Activated naive CD4-positive, alpha-beta T cell treated with anti-CD3 and anti-CD28 coated beads, Interleukin-2, amount 10 ng/mL, durations not matched to agents 7 days and 5 days (primary cell): ENCODE measurements around the gene PPP2R5B.
A peak's percentile ranks its signal among the peaks of the same experiment; 100 is the strongest.

ENCODE experiments used
- CTCF ChIA-PET: fragments of 350-600 bp; sonication (Branson Sonifier 250); formaldehyde crosslinking; loops from one replicate; lab custom pipeline; 2021; ENCODE audit warnings: antibody characterized with exemption; lab: Charles Lee
- DNase-seq: peaks from one replicate; pipeline ENCODE4 v3.0.0-alpha.2; 2020
- H3K27ac Mint-ChIP-seq: one replicate; pipeline ENCODE4 v1.8.0; 2021; ENCODE audit warnings: mild to moderate bottlenecking, moderate library complexity, mixed read lengths
- H3K27me3 Mint-ChIP-seq: one replicate; pipeline ENCODE4 v1.8.0; 2021; ENCODE audit warnings: mild to moderate bottlenecking, mixed read lengths
- H3K36me3 Mint-ChIP-seq: one replicate; pipeline ENCODE4 v1.8.0; 2021; ENCODE audit warnings: mixed read lengths
- H3K4me1 Mint-ChIP-seq: one replicate; pipeline ENCODE4 v1.8.0; 2021; ENCODE audit warnings: mixed read lengths
- H3K4me3 Mint-ChIP-seq: one replicate; pipeline ENCODE4 v1.8.0; 2021; ENCODE audit warnings: mild to moderate bottlenecking, moderate library complexity, mixed read lengths
- H3K9me3 Mint-ChIP-seq: one replicate; pipeline ENCODE4 v1.8.0; 2021; ENCODE audit warnings: mixed read lengths

Gene PPP2R5B

GRCh38 chr11:64923944-64924909, at the start of gene PPP2R5B:
Gene PPP2R5B (plus strand): TSS chr11:64924689. CDS start chr11:64925735, 1,046 bp downstream.
- Mint-ChIP-seq H3K4me3 (peak within 1 kb of the TSS; percentile 86), H3K4me1 (peaks cover 20% of the 10 kb centered on the region), H3K27ac (peak within 1 kb of the TSS; percentile 99), H3K27me3 (peaks cover 9% of the 10 kb centered on the region), H3K36me3 (peaks cover 6% of the 10 kb centered on the region), H3K9me3 (no peaks in the 10 kb centered on the region)
- peak; percentile 95 for DNase-seq
- CTCF ChIA-PET = no interaction called here

DNA sequence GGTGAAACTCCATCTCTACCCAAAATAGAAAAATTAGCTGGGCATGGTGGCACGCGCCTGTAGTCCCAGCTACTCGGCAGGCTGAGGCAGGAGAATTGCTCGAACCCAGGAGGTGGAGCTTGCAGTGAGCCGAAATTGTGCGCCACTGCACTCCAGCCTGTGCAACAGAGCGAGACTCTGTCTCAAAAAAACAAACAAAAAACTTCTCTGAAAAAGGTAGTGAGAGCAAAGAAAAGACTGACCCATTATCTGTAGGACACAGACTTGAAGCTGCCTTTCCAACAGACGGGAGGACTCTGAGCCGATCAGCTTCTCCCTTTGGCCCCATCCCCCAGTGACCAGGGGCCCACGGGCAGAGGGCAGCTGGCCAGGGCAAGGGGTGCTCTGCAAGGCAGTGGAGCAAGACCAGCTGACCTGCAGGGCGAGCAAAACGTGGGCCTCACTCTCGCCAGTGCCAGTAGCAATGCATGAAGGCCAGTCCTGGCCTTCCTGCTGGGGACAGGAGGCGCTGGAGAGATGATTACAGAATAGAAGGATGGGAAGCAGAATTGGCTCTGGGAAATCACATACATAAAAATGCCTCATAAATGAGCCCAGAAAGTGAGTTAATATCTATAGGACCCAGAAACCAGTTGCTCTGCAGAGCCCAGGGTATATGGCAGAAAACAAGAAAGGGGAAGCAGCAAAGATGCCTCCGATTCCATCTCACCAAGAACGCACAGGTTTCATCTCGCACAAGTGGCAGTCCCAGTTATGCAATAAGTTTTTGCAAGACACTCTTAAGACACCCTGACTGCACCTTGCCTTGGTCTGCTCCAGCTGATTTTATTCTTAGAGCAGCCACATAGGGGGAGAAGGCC, 48.9 kb upstream of the PPP2R5B start:
- Mint-ChIP-seq H3K27me3 (no peaks in the 10 kb centered on the region), H3K4me3 (peak overlapping the region; percentile 99), H3K4me1 (peaks cover 74% of the 10 kb centered on the region), H3K9me3 (no peaks in the 10 kb centered on the region), H3K27ac (peak overlapping the region; percentile 84), H3K36me3 (peaks cover 53% of the 10 kb centered on the region)
- CTCF ChIA-PET = interaction anchor here (1.0 to 31.5 kb wide), 4 partner anchors 11 to 26 kb away, joined by 3 to 592 read pairs (median 76); partner anchors contain the start of gene CDC42BPG
- DNase-seq = no peak

DNA sequence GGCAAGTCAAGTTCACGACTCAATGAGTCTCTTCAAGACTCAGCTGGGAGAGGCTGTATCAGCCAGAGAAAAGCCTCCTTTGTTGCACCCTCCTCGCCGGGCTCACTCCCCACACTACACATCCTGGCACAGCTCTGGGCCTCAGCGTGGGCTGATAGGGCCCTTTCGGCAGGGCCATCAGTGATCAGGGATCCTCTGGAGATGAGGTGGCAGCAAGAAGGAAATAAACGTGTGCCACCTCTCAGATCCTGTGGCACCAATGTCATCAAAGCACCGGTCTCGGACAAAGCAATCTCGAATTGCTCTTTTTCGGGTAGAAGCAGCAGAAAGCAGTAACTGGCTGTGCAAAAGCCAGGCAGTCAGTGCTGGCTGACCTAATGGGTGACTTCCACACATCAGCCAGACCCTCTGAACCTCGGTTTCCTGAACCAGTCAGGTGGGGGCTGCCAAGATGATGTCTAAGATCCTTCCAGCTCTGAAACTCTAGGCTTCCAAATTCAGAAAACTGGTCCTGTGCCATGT, 48.2 kb upstream of the PPP2R5B start:
- CTCF ChIA-PET = interaction anchor here (10.7 to 31.5 kb wide), 2 partner anchors 12 to 27 kb away, joined by 145 to 592 read pairs; partner anchors contain the start of gene CDC42BPG
- Mint-ChIP-seq H3K4me3 (peak overlapping the region; percentile 99), H3K4me1 (peaks cover 75% of the 10 kb centered on the region), H3K36me3 (peaks cover 52% of the 10 kb centered on the region), H3K27me3 (no peaks in the 10 kb centered on the region), H3K27ac (peak overlapping the region; percentile 84), H3K9me3 (no peaks in the 10 kb centered on the region)
- DNase-seq = no peak

DNA sequence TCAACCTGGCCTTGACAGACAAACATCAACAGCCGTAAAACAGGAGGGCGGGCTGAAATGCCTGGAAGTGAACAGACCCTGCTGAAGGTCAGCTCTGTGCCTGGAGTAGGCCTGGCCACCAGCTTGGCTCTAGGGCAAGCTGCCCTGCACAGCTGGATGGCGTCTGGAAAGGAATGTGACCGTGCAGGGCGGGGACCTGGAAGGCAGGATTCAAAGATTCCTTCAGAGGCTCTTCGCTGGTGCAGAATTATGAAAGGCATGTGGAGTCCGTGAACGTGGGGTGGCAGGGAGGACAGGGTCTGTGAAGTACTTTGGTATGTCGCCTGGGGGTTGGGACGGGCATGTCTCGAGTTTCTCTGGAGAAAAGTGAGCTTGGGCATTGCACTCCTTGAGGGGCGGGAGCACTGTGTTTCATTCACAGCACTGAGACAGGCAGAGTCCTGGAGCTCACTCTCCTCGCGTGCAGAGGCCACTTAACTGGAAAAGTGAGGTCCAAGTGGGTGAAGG, 47.6 kb upstream of the PPP2R5B start:
- H3K36me3 Mint-ChIP-seq = peaks cover 47% of the 10 kb centered on the region
- peak overlapping the region; percentile 84 for H3K27ac Mint-ChIP-seq
- peaks cover 72% of the 10 kb centered on the region for H3K4me1 Mint-ChIP-seq
- no peaks in the 10 kb centered on the region for H3K9me3 Mint-ChIP-seq
- H3K4me3 Mint-ChIP-seq = peak overlapping the region; percentile 99
- CTCF ChIA-PET = interaction anchor here (1.1 to 31.5 kb wide), 3 partner anchors 11 to 27 kb away, joined by 5 to 592 read pairs (median 145); partner anchors contain the start of gene CDC42BPG
- no peaks in the 10 kb centered on the region for H3K27me3 Mint-ChIP-seq
- no peak for DNase-seq

DNA sequence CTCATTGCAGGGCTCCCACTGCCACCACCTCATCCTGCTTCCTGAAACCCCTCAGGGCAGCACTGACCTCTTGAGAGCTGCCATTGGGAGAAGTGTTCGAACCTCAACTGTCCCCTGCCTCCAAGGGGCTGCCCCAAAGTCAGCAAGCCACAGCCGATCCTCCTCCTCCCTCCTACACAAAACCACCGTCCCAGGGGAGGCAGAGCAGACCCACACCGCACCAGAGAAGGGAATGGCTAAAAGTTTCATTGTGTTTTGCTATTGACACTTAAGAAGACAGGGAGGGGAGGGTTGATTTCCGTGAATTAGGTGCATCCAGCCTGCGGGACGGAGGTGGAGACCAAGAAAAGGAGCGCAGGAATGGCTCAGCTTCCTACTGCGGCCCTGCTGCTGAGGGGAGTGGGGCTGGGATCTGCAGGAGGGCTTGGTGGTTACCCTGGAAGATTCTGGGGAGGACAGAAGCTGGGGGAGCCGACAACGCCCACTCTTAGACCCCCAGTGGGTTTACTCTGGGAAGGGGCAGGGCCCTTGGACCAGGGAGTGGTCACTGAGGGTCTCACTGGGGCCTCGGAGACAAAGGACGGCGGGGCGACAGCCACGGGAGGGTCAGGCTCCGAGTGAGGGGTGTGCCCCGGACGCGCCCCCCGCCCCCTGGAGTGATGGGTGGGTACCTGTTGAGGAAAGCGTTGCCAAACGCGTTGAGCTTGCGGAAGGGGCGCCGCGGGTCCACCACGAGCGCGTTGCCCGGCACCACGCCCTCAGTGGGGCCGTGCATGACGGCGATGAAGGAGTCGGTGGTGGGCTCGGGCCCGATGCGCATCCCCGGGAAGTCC, 46.9 kb upstream of the PPP2R5B start:
- H3K9me3 Mint-ChIP-seq = no peaks in the 10 kb centered on the region
- DNase-seq = peak; percentile 65
- peaks cover 44% of the 10 kb centered on the region for H3K36me3 Mint-ChIP-seq
- H3K27me3 Mint-ChIP-seq = no peaks in the 10 kb centered on the region
- H3K4me1 Mint-ChIP-seq = peaks cover 65% of the 10 kb centered on the region
- CTCF ChIA-PET = interaction anchor here (1.1 to 31.5 kb wide), 4 partner anchors 10 to 28 kb away, joined by 5 to 592 read pairs (median 75); partner anchors contain the start of gene CDC42BPG
- H3K4me3 Mint-ChIP-seq = peak overlapping the region; percentile 99
- peak overlapping the region; percentile 84 for H3K27ac Mint-ChIP-seq

GRCh38 chr11:64878223-64878493, 46.3 kb upstream of the PPP2R5B start:
- H3K9me3 Mint-ChIP-seq = no peaks in the 10 kb centered on the region
- no peak for DNase-seq
- no peaks in the 10 kb centered on the region for H3K27me3 Mint-ChIP-seq
- H3K36me3 Mint-ChIP-seq = peaks cover 38% of the 10 kb centered on the region
- H3K4me3 Mint-ChIP-seq = peak overlapping the region; percentile 99
- CTCF ChIA-PET = interaction anchor here (1.9 to 31.5 kb wide), 3 partner anchors 14 to 29 kb away, joined by 5 to 592 read pairs (median 145); partner anchors contain the start of gene CDC42BPG
- peak overlapping the region; percentile 84 for H3K27ac Mint-ChIP-seq
- peaks cover 63% of the 10 kb centered on the region for H3K4me1 Mint-ChIP-seq

DNA sequence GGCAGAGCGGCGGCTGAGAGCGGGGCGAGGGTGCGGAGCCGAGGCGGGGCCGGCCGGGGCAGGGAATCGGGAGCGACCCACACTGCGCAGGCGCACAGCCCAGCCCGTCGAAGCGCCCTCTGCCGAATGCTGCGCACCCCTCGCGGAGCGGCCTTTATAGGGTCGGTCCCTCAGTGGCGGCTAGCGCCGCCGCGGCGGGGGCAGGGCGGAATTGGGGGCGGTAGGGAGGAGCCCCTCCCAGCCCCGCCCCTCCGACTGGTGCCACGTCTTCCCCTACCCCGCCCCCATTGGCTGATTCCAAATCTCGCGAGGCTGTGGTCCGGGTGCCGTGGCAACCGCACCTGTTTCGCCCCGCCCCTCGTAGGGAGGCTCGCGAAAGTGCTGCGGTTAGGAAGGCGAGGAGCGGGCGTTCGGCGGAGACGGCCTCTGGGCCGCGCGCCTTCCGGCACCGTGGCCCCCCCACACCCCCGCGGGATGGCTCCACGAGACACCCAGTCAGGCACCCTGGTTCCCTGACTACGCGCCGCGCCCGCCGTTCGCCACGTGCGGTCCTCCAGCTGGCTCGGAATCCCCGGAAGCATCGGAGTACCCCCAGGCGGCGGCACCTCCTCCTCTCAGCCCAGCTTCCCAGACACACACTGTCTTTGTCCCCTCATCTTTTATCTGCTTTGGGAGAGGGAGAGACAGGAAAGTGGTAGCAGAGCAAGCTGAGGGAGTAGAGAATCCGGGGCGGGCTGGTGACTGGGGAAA, 45.8 kb upstream of the PPP2R5B start, which contains the start of gene EHD1:
Gene EHD1 (minus strand): TSS at position 128 of the 750 bp plus-strand sequence. CDS start 157 bp downstream, outside the sequence.
- Mint-ChIP-seq H3K4me3 (peak within 1 kb of the TSS; percentile 99), H3K27ac (peak within 1 kb of the TSS; percentile 98), H3K4me1 (peaks cover 61% of the 10 kb centered on the region), H3K9me3 (no peaks in the 10 kb centered on the region), H3K27me3 (no peaks in the 10 kb centered on the region), H3K36me3 (peaks cover 34% of the 10 kb centered on the region)
- CTCF ChIA-PET = interaction anchor here (1.9 to 31.5 kb wide), 3 partner anchors 14 to 29 kb away, joined by 5 to 592 read pairs (median 145); partner anchors contain the start of gene CDC42BPG
- DNase-seq = peak; percentile 100

- H3K4me1 Mint-ChIP-seq = peaks cover 62% of the 10 kb centered on the region
These were observed 45.1 kb upstream of the PPP2R5B start for GRCh38 chr11:64879244-64879900.

GRCh38 chr11:64880240-64881001, 44.1 kb upstream of the PPP2R5B start:
- CTCF ChIA-PET = interaction anchor here (10.7 to 31.5 kb wide), 2 partner anchors 16 to 31 kb away, joined by 145 to 592 read pairs; partner anchors contain the start of gene CDC42BPG
- Mint-ChIP-seq H3K27ac (peak overlapping the region; percentile 98), H3K36me3 (peaks cover 22% of the 10 kb centered on the region), H3K4me3 (peak overlapping the region; percentile 94), H3K9me3 (no peaks in the 10 kb centered on the region), H3K4me1 (peaks cover 58% of the 10 kb centered on the region), H3K27me3 (no peaks in the 10 kb centered on the region)
- DNase-seq = peak; percentile 52

More at GRCh38 chr11:64879244-64879900, 45.1 kb upstream of the PPP2R5B start:
- DNase-seq = no peak
- Mint-ChIP-seq H3K36me3 (peaks cover 31% of the 10 kb centered on the region), H3K27me3 (no peaks in the 10 kb centered on the region), H3K9me3 (no peaks in the 10 kb centered on the region), H3K4me3 (peak overlapping the region; percentile 94), H3K27ac (peak overlapping the region; percentile 98)
- CTCF ChIA-PET = interaction anchor here (1.9 to 31.5 kb wide), 3 partner anchors 15 to 30 kb away, joined by 5 to 592 read pairs (median 145); partner anchors contain the start of gene CDC42BPG

- Mint-ChIP-seq H3K4me1 (peaks cover 55% of the 10 kb centered on the region), H3K9me3 (no peaks in the 10 kb centered on the region), H3K4me3 (peak overlapping the region; percentile 94), H3K36me3 (peaks cover 11% of the 10 kb centered on the region), H3K27me3 (no peaks in the 10 kb centered on the region), H3K27ac (peak overlapping the region; percentile 98)
- CTCF ChIA-PET = interaction anchor here (10.7 to 31.5 kb wide), 2 partner anchors 17 to 32 kb away, joined by 145 to 592 read pairs; partner anchors contain the start of gene CDC42BPG
- DNase-seq = no peak
These were observed 43.0 kb upstream of the PPP2R5B start for GRCh38 chr11:64881476-64881875.

DNA sequence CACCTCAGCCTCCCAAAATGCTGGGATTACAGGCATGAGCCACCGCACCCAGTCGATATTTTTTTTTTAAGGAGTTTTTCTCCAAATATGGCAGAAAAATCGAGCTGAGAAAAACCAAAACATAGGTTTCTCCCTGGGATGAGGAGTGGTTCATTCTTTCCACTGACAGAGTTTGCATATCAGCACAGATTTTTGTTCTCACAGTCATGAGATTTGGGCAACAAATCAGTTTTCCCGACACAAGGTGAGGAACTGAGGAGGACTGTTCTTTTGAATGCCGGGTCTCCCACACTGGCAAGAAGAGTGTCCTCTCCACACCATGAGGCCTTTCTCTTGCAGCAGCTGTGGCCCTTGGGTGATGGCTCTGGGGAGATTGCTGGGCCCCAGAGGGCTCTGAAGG, 42.2 kb upstream of the PPP2R5B start:
- Mint-ChIP-seq H3K36me3 (peaks cover 4% of the 10 kb centered on the region), H3K9me3 (no peaks in the 10 kb centered on the region), H3K27me3 (no peaks in the 10 kb centered on the region), H3K4me3 (no peak overlapping the region), H3K27ac (no peak overlapping the region), H3K4me1 (peaks cover 55% of the 10 kb centered on the region)
- DNase-seq = no peak
- CTCF ChIA-PET = interaction anchor here (10.7 to 31.5 kb wide), 2 partner anchors 18 to 33 kb away, joined by 145 to 592 read pairs; partner anchors contain the start of gene CDC42BPG
